Calu3 (cell line): ENCODE measurements around the gene RITA1. TPM values are rescaled to one million over a fixed set of nuclear protein-coding genes. Genes with fewer than 3 reads are reported as not detected.

Experiments used
- BruUV-seq: library from RNA; stranded (reverse); fragments of 400-500 nt; replicated peaks from 2 replicates; lab custom pipeline; 2021; lab: Mats Ljungman, UMichigan
- CTCF ChIA-PET: fragments of 300-600 bp; sonication (Branson Sonifier 250); formaldehyde crosslinking; loops from one replicate; lab custom pipeline; 2022; ENCODE audit warnings: antibody characterized with exemption; lab: Charles Lee
- DNase-seq: peaks from one replicate; pipeline ENCODE4 v3.0.0; 2022
- H3K27ac Mint-ChIP-seq: one replicate; pipeline ENCODE4 v1.8.0; 2022; ENCODE audit warnings: mixed read lengths; ENCODE audit not compliant: unreplicated experiment
- H3K27me3 Mint-ChIP-seq: one replicate; pipeline ENCODE4 v1.8.0; 2022; ENCODE audit warnings: mixed read lengths; ENCODE audit not compliant: unreplicated experiment
- H3K36me3 Mint-ChIP-seq: one replicate; pipeline ENCODE4 v1.8.0; 2022; ENCODE audit warnings: mild to moderate bottlenecking, moderate library complexity, mixed read lengths; ENCODE audit not compliant: insufficient read depth, unreplicated experiment
- H3K4me1 Mint-ChIP-seq: one replicate; pipeline ENCODE4 v1.8.0; 2022; ENCODE audit warnings: mild to moderate bottlenecking, low read depth, mixed read lengths; ENCODE audit not compliant: unreplicated experiment
- H3K4me3 Mint-ChIP-seq: one replicate; pipeline ENCODE4 v1.8.0; 2022; ENCODE audit warnings: mild to moderate bottlenecking, low read depth, moderate library complexity, mixed read lengths; ENCODE audit not compliant: unreplicated experiment
- H3K9me3 Mint-ChIP-seq: one replicate; pipeline ENCODE4 v1.8.0; 2022; ENCODE audit warnings: low read depth, mixed read lengths; ENCODE audit not compliant: unreplicated experiment
- intact Hi-C: fragments of 100-400 bp; cut with micrococcal nuclease; formaldehyde crosslinking; loops from one replicate; pipeline ENCODE4 v1.10.0; 2022; ENCODE audit not compliant: unreplicated experiment
- total RNA-seq: library from RNA; stranded (reverse); gene quantifications from 2 replicates; pipeline ENCODE4 v1.2.3, GENCODE V29; 2022
- TF ChIP-seq, protein P1 (sequence below): fragments of 200-600 bp; IDR thresholded peaks from one replicate; pipeline ENCODE4 v1.8.0; 2022; ENCODE audit warnings: antibody characterized with exemption; ENCODE audit not compliant: unreplicated experiment

RITA1 gene
- total RNA-seq, 1 experiment from 2014 or later: 27.4 TPM

DNA sequence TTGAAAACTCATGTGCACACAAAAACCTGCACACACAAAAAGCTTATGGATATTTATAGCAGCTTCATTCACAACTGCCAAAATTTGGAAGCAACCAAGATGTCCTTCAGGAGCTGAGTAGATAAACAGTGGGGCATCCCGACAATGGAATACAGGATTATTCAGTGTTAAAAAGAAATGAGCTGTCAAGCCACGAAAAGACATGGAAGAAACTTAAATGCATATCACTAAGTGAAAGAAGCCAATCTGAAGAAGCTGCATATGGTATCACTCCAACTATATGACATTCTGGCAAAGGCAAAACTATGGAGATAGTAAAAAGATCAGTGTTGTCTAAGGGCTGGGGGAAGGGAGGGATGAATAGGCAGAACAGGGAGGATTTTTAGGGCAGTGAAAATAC lies 30.5 kb downstream of the RITA1 start:
- BruUV-seq: no TSS peak
- Mint-ChIP-seq H3K4me3 (no peak overlapping the region), H3K27ac (no peak overlapping the region), H3K4me1 (peaks cover 22% of the 10 kb centered on the region), H3K27me3 (no peaks in the 10 kb centered on the region), H3K36me3 (peaks cover 22% of the 10 kb centered on the region), H3K9me3 (no peaks in the 10 kb centered on the region)
- DNase-seq: no peak
- CTCF ChIA-PET: no interaction called here
- intact Hi-C loops: no loop called here
- TF ChIP-seq, protein P1, sequence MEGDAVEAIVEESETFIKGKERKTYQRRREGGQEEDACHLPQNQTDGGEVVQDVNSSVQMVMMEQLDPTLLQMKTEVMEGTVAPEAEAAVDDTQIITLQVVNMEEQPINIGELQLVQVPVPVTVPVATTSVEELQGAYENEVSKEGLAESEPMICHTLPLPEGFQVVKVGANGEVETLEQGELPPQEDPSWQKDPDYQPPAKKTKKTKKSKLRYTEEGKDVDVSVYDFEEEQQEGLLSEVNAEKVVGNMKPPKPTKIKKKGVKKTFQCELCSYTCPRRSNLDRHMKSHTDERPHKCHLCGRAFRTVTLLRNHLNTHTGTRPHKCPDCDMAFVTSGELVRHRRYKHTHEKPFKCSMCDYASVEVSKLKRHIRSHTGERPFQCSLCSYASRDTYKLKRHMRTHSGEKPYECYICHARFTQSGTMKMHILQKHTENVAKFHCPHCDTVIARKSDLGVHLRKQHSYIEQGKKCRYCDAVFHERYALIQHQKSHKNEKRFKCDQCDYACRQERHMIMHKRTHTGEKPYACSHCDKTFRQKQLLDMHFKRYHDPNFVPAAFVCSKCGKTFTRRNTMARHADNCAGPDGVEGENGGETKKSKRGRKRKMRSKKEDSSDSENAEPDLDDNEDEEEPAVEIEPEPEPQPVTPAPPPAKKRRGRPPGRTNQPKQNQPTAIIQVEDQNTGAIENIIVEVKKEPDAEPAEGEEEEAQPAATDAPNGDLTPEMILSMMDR: no peak

DNA sequence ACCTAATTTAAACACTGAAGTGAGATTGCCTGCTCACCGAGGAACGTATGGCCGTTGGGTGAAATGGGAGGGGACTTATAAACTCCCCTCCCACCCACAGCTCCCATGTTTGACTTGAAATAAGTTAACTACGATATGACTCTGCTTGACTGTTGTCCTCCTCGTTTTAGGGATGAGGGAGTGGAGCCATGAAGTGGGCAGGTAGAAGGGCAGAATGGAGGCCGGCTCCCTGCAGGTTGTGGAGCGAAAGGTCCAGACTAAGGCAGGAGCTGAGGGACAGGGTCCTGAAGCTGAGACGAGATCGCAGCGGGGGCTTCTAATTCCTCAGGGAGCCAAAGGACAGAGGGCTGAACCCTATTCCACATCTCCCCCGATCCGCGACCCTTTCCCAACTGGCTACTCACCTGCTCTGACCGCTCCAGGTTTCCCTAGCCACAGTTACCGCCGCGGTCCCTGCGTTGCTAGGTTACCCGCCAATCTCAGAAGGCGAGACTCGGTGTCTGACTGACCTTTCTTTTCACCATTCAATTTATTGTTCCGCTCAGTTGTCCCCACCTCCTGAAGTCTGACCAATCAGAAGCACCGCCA lies 35.2 kb downstream of the RITA1 start:
- peak overlapping the region; percentile 85 for H3K4me3 Mint-ChIP-seq
- CTCF ChIA-PET: interaction anchor here (0.7 to 2.3 kb wide), 5 partner anchors 21 to 205 kb away, joined by 3 to 8 read pairs (median 4); partner anchors contain the start of gene RITA1
- H3K4me1 Mint-ChIP-seq: peaks cover 4% of the 10 kb centered on the region
- H3K9me3 Mint-ChIP-seq: no peaks in the 10 kb centered on the region
- no peak for DNase-seq
- intact Hi-C loops: no loop called here
- H3K36me3 Mint-ChIP-seq: peaks cover 28% of the 10 kb centered on the region
- TF ChIP-seq, protein P1: no peak
- BruUV-seq: TSS peak; percentile 67
- peak overlapping the region; percentile 98 for H3K27ac Mint-ChIP-seq
- no peaks in the 10 kb centered on the region for H3K27me3 Mint-ChIP-seq

DNA sequence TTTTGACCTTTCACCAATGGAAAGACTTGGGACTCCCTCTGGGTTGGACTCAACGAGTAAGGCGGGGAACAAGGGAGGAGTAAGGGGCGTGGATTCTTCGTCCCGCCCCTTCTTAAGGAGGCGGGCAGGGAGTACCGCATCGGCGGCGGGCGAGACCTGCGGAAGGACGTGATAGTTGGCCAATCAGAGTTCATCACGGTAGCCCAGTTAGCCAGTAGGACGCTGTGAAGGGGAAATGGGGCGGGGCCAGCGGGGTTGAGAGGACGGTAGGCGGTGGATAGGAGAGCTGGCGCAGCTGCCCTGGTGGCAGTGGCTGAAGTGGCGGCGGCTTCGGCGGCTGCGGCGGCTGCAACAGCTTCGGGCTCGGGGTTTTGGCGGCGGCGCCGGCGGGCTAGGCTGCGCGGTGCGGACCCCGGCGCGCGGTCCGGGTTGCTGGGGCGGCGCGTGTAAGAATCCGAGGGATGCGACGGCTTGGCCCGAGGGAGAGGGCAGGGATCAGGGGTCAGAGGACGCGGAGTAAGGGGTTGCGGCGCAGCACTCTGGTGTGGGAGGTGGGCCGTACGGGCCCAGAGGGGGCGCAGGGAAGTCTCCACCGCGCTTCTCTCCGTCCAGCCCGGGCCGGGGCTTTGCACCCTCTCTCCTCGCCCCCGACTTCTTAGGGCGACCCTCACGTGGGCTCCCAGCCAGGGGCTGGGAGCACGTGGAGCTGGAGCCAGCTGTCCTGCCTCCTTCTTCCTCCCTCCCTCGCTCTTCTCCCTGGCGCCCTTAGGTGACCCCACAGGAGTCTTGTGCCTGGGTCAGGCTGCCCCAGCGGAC lies 35.9 kb downstream of the RITA1 start, which contains the start of gene TPCN1:
TSS of gene TPCN1 (plus strand) at position 284 of the 816 bp plus-strand sequence. CDS start 5,389 bp downstream, outside the sequence.
- BruUV-seq: no TSS peak
- peaks cover 27% of the 10 kb centered on the region for H3K36me3 Mint-ChIP-seq
- CTCF ChIA-PET: interaction anchor here (0.6 to 2.3 kb wide), 8 partner anchors 9 to 204 kb away, joined by 3 to 8 read pairs (median 4); partner anchors contain the start of gene RITA1
- no peaks in the 10 kb centered on the region for H3K9me3 Mint-ChIP-seq
- intact Hi-C loops: no loop called here
- no peaks in the 10 kb centered on the region for H3K27me3 Mint-ChIP-seq
- no peaks in the 10 kb centered on the region for H3K4me1 Mint-ChIP-seq
- peak; percentile 100 for DNase-seq
- TF ChIP-seq, protein P1: no peak
- H3K27ac Mint-ChIP-seq: peak within 1 kb of the TSS; percentile 98
- H3K4me3 Mint-ChIP-seq: peak within 1 kb of the TSS; percentile 85

DNA sequence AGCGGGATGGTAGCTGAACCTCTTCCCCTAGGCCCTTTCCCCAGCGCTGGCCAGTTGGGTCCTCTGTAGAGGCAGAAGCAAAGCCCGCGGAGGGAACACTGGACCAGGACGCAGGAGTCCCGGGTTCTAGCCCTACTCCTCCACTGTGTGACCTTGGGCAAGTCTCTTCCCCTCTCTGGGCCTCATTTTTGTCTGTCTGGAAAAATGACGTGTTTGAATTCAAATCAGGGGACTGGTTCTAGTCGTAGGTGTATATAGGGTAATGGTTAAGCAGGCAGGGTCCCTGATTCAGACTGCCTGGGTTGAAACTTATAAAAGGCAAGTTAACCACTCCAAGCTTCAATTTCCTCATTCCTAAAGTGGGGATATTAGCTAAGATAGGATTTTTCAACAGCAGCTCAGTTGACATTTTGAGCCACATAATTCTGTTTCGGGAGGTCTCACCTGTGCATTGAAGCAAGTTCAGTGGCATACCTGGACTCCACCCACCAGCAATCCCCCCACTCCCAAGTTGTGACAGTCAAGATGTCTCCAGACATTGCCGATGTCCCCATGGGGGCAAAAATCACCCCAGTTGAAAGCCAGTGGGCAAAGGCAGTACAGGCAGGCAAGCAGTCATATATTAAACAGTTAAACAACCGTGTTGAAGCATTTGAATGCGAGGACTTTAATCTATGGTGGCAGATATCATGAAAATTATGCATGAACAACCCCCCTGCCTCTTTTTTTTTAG lies 36.6 kb downstream of the RITA1 start:
- DNase-seq: no peak
- peak overlapping the region; percentile 85 for H3K4me3 Mint-ChIP-seq
- CTCF ChIA-PET: interaction anchor here (0.6 to 2.3 kb wide), 6 partner anchors 8 to 203 kb away, joined by 3 to 8 read pairs (median 4); no protein-coding TSS in a partner anchor
- no peaks in the 10 kb centered on the region for H3K9me3 Mint-ChIP-seq
- H3K27me3 Mint-ChIP-seq: no peaks in the 10 kb centered on the region
- BruUV-seq: TSS peak; percentile 70
- intact Hi-C loops: loop anchor here (2.0 kb wide), 1 partner anchor 19 kb away; no protein-coding TSS in a partner anchor
- peaks cover 34% of the 10 kb centered on the region for H3K36me3 Mint-ChIP-seq
- no peaks in the 10 kb centered on the region for H3K4me1 Mint-ChIP-seq
- peak overlapping the region; percentile 98 for H3K27ac Mint-ChIP-seq
- TF ChIP-seq, protein P1: no peak
